ENCODE measurements around the gene SENP5. TPM values are rescaled to one million over a fixed set of nuclear protein-coding genes. Genes with fewer than 3 reads are reported as not detected.

SENP5 gene
- total RNA-seq, 1 experiment from 2014 or later: 52.3 TPM

DNA sequence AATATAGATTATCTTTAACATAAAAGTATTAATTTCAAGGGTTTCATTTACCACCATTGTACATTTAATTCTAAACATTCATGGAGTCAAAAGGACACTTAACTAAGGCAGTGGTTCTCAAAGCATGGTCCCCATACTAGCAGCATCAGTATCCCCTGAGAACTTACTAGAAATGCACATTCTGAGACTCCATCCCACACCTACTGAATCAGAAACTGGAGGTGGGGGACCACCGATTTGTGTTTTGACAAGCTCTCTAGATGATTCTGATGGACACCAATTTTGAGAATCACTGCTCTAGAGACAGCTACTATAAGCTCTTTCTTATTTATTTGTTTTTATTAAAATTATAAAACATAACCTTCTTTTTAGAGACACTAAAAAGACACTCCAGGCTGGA, 34.0 kb downstream of the SENP5 start:
- H3K9me2 ChIP-seq (ENCODE audit: insufficient read depth): no peaks in the 10 kb centered on the region
- ChIA-PET POLR2A (ENCODE audit: unreplicated experiment) (no interaction called here), CTCF (no interaction called here)

GRCh38 chr3:196902296-196902695, 34.6 kb downstream of the SENP5 start:
- H3F3A ChIP-seq (ENCODE audit: insufficient read depth, low read depth): no peaks in the 10 kb centered on the region
- H3K9me3 ChIP-seq (ENCODE audit: insufficient read depth, low read depth): no peaks in the 10 kb centered on the region
- no peaks in the 10 kb centered on the region for H4K20me1 ChIP-seq (ENCODE audit: insufficient read depth)
- no TSS peak for BruUV-seq (replicated peaks)
- no peak overlapping the region for H2AFZ ChIP-seq
- H3K36me3 ChIP-seq (ENCODE audit: low read depth): peaks cover 25% of the 10 kb centered on the region
- no peak overlapping the region for H3K27ac ChIP-seq
- no peaks in the 10 kb centered on the region for H3K27me3 ChIP-seq (ENCODE audit: insufficient read depth, low read depth)
- H3K4me2 ChIP-seq: no peak overlapping the region
- intact Hi-C loops (cut with micrococcal nuclease; ENCODE audit: unreplicated experiment): no loop called here
- ChIA-PET POLR2A (ENCODE audit: unreplicated experiment) (no interaction called here), CTCF (no interaction called here)
- H3K9me2 ChIP-seq (ENCODE audit: insufficient read depth): no peaks in the 10 kb centered on the region
- DNase-seq: no peak
- TF ChIP-seq EZH2 (IDR thresholded peaks at IDR 0.05; ENCODE audit: low read depth): no peak
- TF ChIP-seq, protein P1, sequence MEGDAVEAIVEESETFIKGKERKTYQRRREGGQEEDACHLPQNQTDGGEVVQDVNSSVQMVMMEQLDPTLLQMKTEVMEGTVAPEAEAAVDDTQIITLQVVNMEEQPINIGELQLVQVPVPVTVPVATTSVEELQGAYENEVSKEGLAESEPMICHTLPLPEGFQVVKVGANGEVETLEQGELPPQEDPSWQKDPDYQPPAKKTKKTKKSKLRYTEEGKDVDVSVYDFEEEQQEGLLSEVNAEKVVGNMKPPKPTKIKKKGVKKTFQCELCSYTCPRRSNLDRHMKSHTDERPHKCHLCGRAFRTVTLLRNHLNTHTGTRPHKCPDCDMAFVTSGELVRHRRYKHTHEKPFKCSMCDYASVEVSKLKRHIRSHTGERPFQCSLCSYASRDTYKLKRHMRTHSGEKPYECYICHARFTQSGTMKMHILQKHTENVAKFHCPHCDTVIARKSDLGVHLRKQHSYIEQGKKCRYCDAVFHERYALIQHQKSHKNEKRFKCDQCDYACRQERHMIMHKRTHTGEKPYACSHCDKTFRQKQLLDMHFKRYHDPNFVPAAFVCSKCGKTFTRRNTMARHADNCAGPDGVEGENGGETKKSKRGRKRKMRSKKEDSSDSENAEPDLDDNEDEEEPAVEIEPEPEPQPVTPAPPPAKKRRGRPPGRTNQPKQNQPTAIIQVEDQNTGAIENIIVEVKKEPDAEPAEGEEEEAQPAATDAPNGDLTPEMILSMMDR (conservative IDR thresholded peaks at IDR 0.05): no peak
- no peaks in the 10 kb centered on the region for H3K4me1 ChIP-seq (replicated peaks; ENCODE audit: insufficient read depth)
- no peak overlapping the region for H3K4me3 ChIP-seq
- 0 out of 2 replicates have a peak, but pooled peaks cover 3% of the 10 kb centered on the region for H3K79me2 ChIP-seq (ENCODE audit: low read depth)

More for the DNA sequence above, 34.0 kb downstream of the SENP5 start:
- intact Hi-C loops (cut with micrococcal nuclease; ENCODE audit: unreplicated experiment): no loop called here
- no TSS peak for BruUV-seq (replicated peaks)
- Histone ChIP-seq H4K20me1 (ENCODE audit: insufficient read depth) (peaks cover 4% of the 10 kb centered on the region; the same call in 1 of the 2 replicates), H2AFZ (no peak overlapping the region), H3K4me3 (no peak overlapping the region), H3K27ac (no peak overlapping the region), H3K79me2 (ENCODE audit: low read depth) (peaks cover 8% of the 10 kb centered on the region), H3F3A (ENCODE audit: insufficient read depth, low read depth) (no peaks in the 10 kb centered on the region), H3K36me3 (ENCODE audit: low read depth) (peaks cover 25% of the 10 kb centered on the region), H3K27me3 (ENCODE audit: insufficient read depth, low read depth) (no peaks in the 10 kb centered on the region), H3K4me1 (replicated peaks; ENCODE audit: insufficient read depth) (no peaks in the 10 kb centered on the region), H3K9me3 (ENCODE audit: insufficient read depth, low read depth) (no peaks in the 10 kb centered on the region), H3K4me2 (no peak overlapping the region)
- TF ChIP-seq, protein P1 (conservative IDR thresholded peaks at IDR 0.05): no peak
- TF ChIP-seq EZH2 (IDR thresholded peaks at IDR 0.05; ENCODE audit: low read depth): no peak
- no peak for DNase-seq

DNA sequence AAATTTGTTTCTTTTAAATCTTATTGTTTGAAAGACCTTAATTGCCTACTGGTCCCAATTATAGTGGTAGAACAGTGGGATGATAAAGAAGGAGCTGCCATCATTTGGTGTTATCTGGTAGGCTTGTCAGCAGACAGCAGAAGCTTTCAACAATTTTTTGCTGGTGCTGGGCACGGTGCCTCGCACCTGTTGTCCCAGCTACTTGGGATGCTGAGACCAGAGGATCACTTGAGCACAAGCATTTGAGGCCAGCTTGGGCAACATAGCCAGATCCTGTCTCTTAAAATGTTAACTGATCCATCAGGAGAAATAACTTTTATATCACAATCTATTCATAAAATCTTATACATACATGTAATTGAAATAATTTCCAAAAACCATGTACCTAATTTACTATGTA, 36.0 kb downstream of the SENP5 start:
- Histone ChIP-seq H3K4me3 (no peak overlapping the region), H2AFZ (no peak overlapping the region), H3K4me1 (replicated peaks; ENCODE audit: insufficient read depth) (no peaks in the 10 kb centered on the region), H3K27ac (no peak overlapping the region), H3K36me3 (ENCODE audit: low read depth) (peaks cover 25% of the 10 kb centered on the region), H3K4me2 (no peak overlapping the region), H3F3A (ENCODE audit: insufficient read depth, low read depth) (no peaks in the 10 kb centered on the region), H3K27me3 (ENCODE audit: insufficient read depth, low read depth) (no peaks in the 10 kb centered on the region), H4K20me1 (ENCODE audit: insufficient read depth) (no peaks in the 10 kb centered on the region), H3K9me3 (ENCODE audit: insufficient read depth, low read depth) (no peaks in the 10 kb centered on the region), H3K9me2 (ENCODE audit: insufficient read depth) (no peaks in the 10 kb centered on the region), H3K79me2 (ENCODE audit: low read depth) (no peaks in the 10 kb centered on the region)
- DNase-seq: no peak
- intact Hi-C loops (cut with micrococcal nuclease; ENCODE audit: unreplicated experiment): no loop called here
- TF ChIP-seq, protein P1 (conservative IDR thresholded peaks at IDR 0.05): no peak
- no peak for TF ChIP-seq EZH2 (IDR thresholded peaks at IDR 0.05; ENCODE audit: low read depth)
- ChIA-PET CTCF (no interaction called here), POLR2A (ENCODE audit: unreplicated experiment) (no interaction called here)
- no TSS peak for BruUV-seq (replicated peaks)
